Calu3 (cell line): ENCODE results near the gene NUTM1. TPM values are rescaled to one million over a fixed set of nuclear protein-coding genes. Genes with fewer than 3 reads are reported as not detected.

Source experiments
- BruUV-seq: library from RNA; stranded (reverse); fragments of 400-500 nt; replicated peaks from 2 replicates; lab custom pipeline; 2021; lab: Mats Ljungman, UMichigan
- CTCF ChIA-PET: fragments of 300-600 bp; sonication (Branson Sonifier 250); formaldehyde crosslinking; loops from one replicate; lab custom pipeline; 2022; ENCODE audit warnings: antibody characterized with exemption; lab: Charles Lee
- DNase-seq: peaks from one replicate; pipeline ENCODE4 v3.0.0; 2022
- H3K27ac Mint-ChIP-seq: one replicate; pipeline ENCODE4 v1.8.0; 2022; ENCODE audit warnings: mixed read lengths; ENCODE audit not compliant: unreplicated experiment
- H3K27me3 Mint-ChIP-seq: one replicate; pipeline ENCODE4 v1.8.0; 2022; ENCODE audit warnings: mixed read lengths; ENCODE audit not compliant: unreplicated experiment
- H3K36me3 Mint-ChIP-seq: one replicate; pipeline ENCODE4 v1.8.0; 2022; ENCODE audit warnings: mild to moderate bottlenecking, moderate library complexity, mixed read lengths; ENCODE audit not compliant: insufficient read depth, unreplicated experiment
- H3K4me1 Mint-ChIP-seq: one replicate; pipeline ENCODE4 v1.8.0; 2022; ENCODE audit warnings: mild to moderate bottlenecking, low read depth, mixed read lengths; ENCODE audit not compliant: unreplicated experiment
- H3K4me3 Mint-ChIP-seq: one replicate; pipeline ENCODE4 v1.8.0; 2022; ENCODE audit warnings: mild to moderate bottlenecking, low read depth, moderate library complexity, mixed read lengths; ENCODE audit not compliant: unreplicated experiment
- H3K9me3 Mint-ChIP-seq: one replicate; pipeline ENCODE4 v1.8.0; 2022; ENCODE audit warnings: low read depth, mixed read lengths; ENCODE audit not compliant: unreplicated experiment
- CTCF ChIP-seq: fragments of 200-600 bp; IDR thresholded peaks from one replicate; pipeline ENCODE4 v1.8.0; 2022; ENCODE audit warnings: antibody characterized with exemption; ENCODE audit not compliant: unreplicated experiment
- intact Hi-C: fragments of 100-400 bp; cut with micrococcal nuclease; formaldehyde crosslinking; loops from one replicate; pipeline ENCODE4 v1.10.0; 2022; ENCODE audit not compliant: unreplicated experiment
- total RNA-seq: library from RNA; stranded (reverse); gene quantifications from 2 replicates; pipeline ENCODE4 v1.2.3, GENCODE V29; 2022

NUTM1 gene
- total RNA-seq, 1 experiment from 2014 or later = not detected

GRCh38 chr15:34364041-34364440 is 20.9 kb downstream of the NUTM1 start:
- Mint-ChIP-seq H3K4me3 (no peak overlapping the region), H3K36me3 (peaks cover 32% of the 10 kb centered on the region), H3K27ac (no peak overlapping the region), H3K27me3 (no peaks in the 10 kb centered on the region), H3K4me1 (peaks cover 34% of the 10 kb centered on the region), H3K9me3 (no peaks in the 10 kb centered on the region)
- intact Hi-C loops = no loop called here
- no peak for DNase-seq
- CTCF ChIA-PET = interaction anchor here (0.6 kb wide), 1 partner anchor 11 kb away, joined by 4 read pairs; no protein-coding TSS in a partner anchor
- no TSS peak for BruUV-seq
- TF ChIP-seq CTCF = no peak

GRCh38 chr15:34365091-34365825 is 22.1 kb downstream of the NUTM1 start:
- DNase-seq = no peak
- peaks cover 25% of the 10 kb centered on the region for H3K4me1 Mint-ChIP-seq
- H3K27ac Mint-ChIP-seq = no peak overlapping the region
- CTCF ChIA-PET = no interaction called here
- no peak for TF ChIP-seq CTCF
- H3K9me3 Mint-ChIP-seq = no peaks in the 10 kb centered on the region
- peak overlapping the region; percentile 87 for H3K4me3 Mint-ChIP-seq
- H3K36me3 Mint-ChIP-seq = peaks cover 28% of the 10 kb centered on the region
- BruUV-seq = no TSS peak
- no peaks in the 10 kb centered on the region for H3K27me3 Mint-ChIP-seq
- intact Hi-C loops = no loop called here

- intact Hi-C loops = no loop called here
- no peak overlapping the region for H3K27ac Mint-ChIP-seq
- no peaks in the 10 kb centered on the region for H3K9me3 Mint-ChIP-seq
- no peak for DNase-seq
- TSS peak; percentile 43 for BruUV-seq
- peak overlapping the region; percentile 87 for H3K4me3 Mint-ChIP-seq
- no peaks in the 10 kb centered on the region for H3K27me3 Mint-ChIP-seq
- peaks cover 19% of the 10 kb centered on the region for H3K4me1 Mint-ChIP-seq
- peaks cover 28% of the 10 kb centered on the region for H3K36me3 Mint-ChIP-seq
- TF ChIP-seq CTCF = no peak
- CTCF ChIA-PET = no interaction called here
Measured at GRCh38 chr15:34365836-34366235, 22.7 kb downstream of the NUTM1 start.

- DNase-seq = peak; percentile 49
- intact Hi-C loops = no loop called here
- TF ChIP-seq CTCF = no peak
- Mint-ChIP-seq H3K4me3 (peak overlapping the region; percentile 87), H3K36me3 (peaks cover 28% of the 10 kb centered on the region), H3K27ac (no peak overlapping the region), H3K9me3 (no peaks in the 10 kb centered on the region), H3K27me3 (no peaks in the 10 kb centered on the region), H3K4me1 (peaks cover 14% of the 10 kb centered on the region)
- BruUV-seq = no TSS peak
- CTCF ChIA-PET = no interaction called here
Measured at GRCh38 chr15:34366271-34367065, 23.4 kb downstream of the NUTM1 start.
